ENCODE results near the gene CNST.
"Not testable (repeated sequence)": the region's sequence is repeated elsewhere in the genome, so short reads cannot be mapped to it uniquely, and the experiment has no call there.

The CNST gene

DNA sequence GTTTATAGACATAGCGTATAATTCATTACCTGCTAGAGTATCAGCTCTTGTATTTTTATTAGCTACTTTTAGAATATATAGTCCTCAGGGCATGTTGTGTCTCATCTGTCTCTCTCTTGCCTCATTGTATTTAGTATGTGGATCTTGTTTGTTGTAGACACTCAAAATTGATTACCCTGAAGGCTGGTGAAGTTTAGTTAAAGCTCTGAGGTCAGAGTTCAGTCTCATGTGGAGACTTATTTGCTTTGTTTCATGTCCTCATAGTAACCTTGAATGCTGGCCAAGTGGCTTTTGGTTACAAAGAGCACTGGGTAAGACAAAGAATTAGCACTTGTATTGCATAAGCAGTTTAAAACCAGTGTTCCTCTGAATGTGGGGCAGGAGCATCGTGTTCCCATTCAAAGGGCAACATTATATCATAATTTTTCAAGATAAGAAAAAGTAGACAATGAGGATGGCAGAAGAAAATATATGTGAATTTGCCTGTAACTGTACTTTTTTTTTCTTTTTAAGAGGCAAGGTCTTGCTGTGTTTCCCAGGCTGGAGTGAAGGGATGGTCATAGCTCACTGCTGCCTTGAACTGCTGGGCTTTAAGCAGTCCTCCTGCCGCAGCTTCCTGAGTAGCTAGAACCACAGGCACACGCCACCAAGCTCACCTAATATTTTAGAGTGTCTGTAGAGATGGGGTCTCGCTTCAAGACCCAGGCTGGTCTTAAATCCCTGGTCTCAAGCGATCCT lies 17.4 kb downstream of the CNST start:
- ATAC-seq, result no peak

GRCh38 chr1:246587032-246587431 lies 20.8 kb downstream of the CNST start:
- no peak for ATAC-seq

- peak; percentile 22 to 37 for ATAC-seq
Observed at GRCh38 chr1:246587606-246588005, 21.4 kb downstream of the CNST start.

- peak; percentile 61 to 63 for ATAC-seq
Observed at GRCh38 chr1:246588159-246588721, 22.0 kb downstream of the CNST start.

DNA sequence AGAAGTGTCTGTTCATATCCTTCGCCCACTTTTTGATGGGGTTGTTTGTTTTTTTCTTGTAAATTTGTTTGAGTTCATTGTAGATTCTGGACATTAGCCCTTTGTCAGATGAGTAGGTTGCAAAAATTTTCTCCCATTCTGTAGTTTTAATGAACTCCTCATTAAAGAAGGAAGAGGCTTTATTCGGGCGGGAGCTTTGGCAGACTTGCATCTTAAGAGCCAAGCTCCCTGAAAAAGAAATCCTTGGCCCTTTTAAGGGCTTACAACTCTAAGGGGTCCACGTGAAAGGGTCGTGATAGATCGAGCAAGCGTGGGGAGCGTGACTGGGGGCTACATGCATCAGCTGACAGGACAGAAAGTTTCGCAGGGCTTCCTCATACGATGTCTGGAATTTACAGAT lies 23.7 kb downstream of the CNST start:
- not testable (repeated sequence) for ATAC-seq

DNA sequence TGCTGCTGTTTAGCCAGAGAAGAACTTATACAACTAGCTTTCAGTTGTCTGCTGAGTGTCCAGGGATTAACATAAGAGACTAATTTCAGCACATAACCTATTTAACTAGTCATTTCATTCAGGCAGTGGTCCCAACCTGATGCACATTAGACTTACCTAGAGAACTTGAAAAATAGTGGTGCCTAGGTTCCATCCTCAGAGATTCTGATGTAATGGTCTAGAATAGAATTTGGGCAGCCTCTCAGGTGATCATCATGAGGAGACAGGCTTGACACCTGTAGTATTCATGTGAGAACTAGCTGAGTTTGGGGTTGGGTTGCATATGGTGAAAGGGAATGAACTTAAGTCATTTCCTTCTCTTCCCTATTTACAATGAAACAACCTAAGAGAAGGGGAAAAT lies 24.8 kb downstream of the CNST start:
- ATAC-seq, result no peak

DNA sequence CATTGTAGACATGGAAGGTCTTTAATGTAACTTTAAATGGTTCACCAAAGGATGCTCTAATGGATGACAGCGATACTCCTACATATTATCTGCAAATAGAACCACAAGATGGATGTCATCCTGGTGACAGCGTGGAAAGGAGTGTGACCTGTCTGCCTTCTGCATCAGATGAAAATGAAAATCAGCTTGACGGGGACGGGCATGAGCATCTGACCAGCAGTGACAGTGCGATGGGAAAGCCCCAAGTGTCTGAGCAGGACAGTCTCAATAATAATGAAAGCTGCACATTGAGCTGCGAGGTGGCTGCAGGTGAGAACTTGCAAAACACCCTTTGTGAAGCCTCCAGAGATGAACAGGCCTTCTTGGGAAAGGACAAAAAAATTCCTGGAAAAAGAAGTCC lies 25.2 kb downstream of the CNST start:
- peak; percentile 86 to 88 for ATAC-seq

- no peak for ATAC-seq
Observed at GRCh38 chr1:246591958-246592357, 25.7 kb downstream of the CNST start.

GRCh38 chr1:246592695-246593094 lies 26.4 kb downstream of the CNST start:
- no peak for ATAC-seq

DNA sequence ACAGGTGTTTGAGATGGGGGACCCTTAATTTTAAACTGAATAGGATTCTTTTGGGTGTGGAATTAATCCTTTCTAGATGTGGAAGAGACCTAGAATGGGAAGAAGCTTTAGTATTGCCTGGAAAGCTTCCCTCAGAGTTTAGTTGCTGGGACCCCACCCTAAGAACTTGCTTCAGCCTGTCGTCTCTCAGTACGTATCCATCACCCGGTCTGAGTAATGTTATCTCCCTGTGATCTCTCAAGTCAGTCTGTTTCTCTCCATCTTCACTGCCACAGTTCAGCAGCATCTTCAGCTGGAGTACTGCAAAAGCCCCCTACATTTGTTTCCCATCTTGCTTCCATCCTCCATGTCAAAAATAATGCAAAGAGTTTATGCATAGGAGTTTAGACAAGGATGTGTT lies 28.9 kb downstream of the CNST start:
- no peak for ATAC-seq

DNA sequence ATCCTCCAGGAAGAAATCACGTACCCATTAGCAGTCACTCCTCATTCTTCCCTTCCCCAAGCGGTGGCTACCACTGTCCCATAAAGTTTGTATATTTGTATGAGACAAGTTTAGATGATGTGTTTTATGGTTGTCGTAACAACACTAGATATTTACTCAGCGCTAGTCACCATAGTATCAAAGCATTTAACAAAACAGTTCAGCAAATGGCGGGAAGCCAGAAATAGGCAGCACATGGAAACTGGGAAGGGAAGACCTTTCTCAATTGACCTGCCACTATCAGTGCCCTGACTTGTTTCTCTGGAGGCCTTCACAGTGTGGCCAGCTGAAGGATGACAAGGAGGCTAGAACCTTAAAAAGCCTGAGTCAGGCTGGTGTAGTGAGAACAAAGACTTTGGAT lies 31.1 kb downstream of the CNST start:
- peak in 1 of 2 donors; percentile 18 for ATAC-seq

- no peak for ATAC-seq
Observed at GRCh38 chr1:246597971-246598370, 31.7 kb downstream of the CNST start.

- no peak for ATAC-seq
Observed at GRCh38 chr1:246599315-246599714, 33.1 kb downstream of the CNST start.

- ATAC-seq, result no peak
Observed at GRCh38 chr1:246600579-246600978, 34.3 kb downstream of the CNST start.

- ATAC-seq, result peak; percentile 88 to 92
Observed at GRCh38 chr1:246602194-246602593, 35.9 kb downstream of the CNST start.

GRCh38 chr1:246605231-246605630 lies 39.0 kb downstream of the CNST start:
- not testable (repeated sequence) for ATAC-seq

GRCh38 chr1:246607462-246607861 lies 41.2 kb downstream of the CNST start:
- no peak for ATAC-seq

- peak; percentile 90 to 93 for ATAC-seq
Observed at GRCh38 chr1:246608616-246609376, 42.5 kb downstream of the CNST start.

- no peak for ATAC-seq
Observed at GRCh38 chr1:246609632-246610031, 43.4 kb downstream of the CNST start.

- ATAC-seq, result no peak
Observed at GRCh38 chr1:246613096-246613758, 47.0 kb downstream of the CNST start.

DNA sequence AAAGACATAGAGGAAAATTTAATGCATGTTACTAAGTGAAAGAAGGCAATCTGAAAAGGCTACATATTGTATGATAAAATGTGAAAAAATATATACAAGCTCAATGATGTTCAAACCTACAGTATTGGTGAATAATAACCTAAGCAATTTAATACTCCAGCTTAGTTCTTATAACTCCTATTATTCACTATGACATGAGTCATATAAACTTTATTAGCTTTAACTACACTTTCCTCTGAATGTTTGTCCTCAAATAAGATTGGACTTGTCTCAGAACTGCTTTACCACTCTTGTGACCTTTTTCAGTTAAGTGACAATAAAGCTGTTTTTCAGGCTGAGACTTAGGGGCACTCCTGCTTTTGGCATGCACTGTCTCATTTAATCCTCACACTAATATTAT lies 50.9 kb downstream of the CNST start:
- no peak for ATAC-seq

DNA sequence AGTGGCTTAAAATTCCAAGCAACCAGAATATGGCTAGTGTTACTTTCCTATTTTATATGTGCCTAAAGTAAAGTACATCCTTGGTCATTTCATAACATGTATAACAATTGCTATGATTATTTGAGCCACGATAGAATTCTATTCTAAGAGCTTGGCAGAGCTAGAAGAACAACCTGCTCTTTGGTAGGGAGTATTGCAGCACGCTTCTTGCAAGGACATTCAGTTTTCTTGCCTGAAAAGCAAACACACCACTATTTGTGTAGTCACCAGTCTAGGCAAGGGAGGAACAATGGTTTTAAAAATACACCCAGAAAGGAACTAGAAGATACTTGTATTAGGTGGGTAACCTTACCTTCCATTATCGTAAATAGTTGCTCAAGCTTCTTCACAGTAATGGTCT lies 51.5 kb downstream of the CNST start:
- no peak for ATAC-seq

GRCh38 chr1:246618240-246618808 lies 52.1 kb downstream of the CNST start:
- ATAC-seq, result no peak
